H9 (cell line): ENCODE data around the gene LRIT1. TPM values are rescaled to one million over a fixed set of nuclear protein-coding genes. Genes with fewer than 3 reads are reported as not detected.

Source experiments
- DNase-seq: peaks from one replicate; pipeline ENCODE4 v3.0.0-alpha.2; 2017
- H2AFZ ChIP-seq: one replicate; pipeline ENCODE4 v1.6.1; 2013; ENCODE audit warnings: mild to moderate bottlenecking, low read length, control low read depth, moderate library complexity
- H2AK5ac ChIP-seq: 2 replicates; pipeline ENCODE4 v1.6.1; 2013; ENCODE audit warnings: low read length, control low read depth, mixed read lengths; ENCODE audit not compliant: insufficient read length
- H2BK120ac ChIP-seq: one replicate; pipeline ENCODE4 v1.6.1; 2013; ENCODE audit warnings: low read depth, mild to moderate bottlenecking, low read length, control low read depth, inconsistent platforms; ENCODE audit not compliant: poor library complexity, severe bottlenecking
- H2BK12ac ChIP-seq: 2 replicates; pipeline ENCODE4 v1.6.1; 2013; ENCODE audit warnings: low read length, control low read depth, mixed read lengths, low read depth; ENCODE audit not compliant: insufficient read length
- H2BK15ac ChIP-seq: 2 replicates; pipeline ENCODE4 v1.6.1; 2013; ENCODE audit warnings: low read depth, low read length, control low read depth
- H2BK20ac ChIP-seq: one replicate; pipeline ENCODE4 v1.6.1; 2013; ENCODE audit warnings: low read depth, mild to moderate bottlenecking, low read length, control low read depth, inconsistent platforms; ENCODE audit not compliant: poor library complexity, severe bottlenecking
- H2BK5ac ChIP-seq: 2 replicates; pipeline ENCODE4 v1.6.1; 2013; ENCODE audit warnings: low read length, control low read depth, mixed read lengths; ENCODE audit not compliant: insufficient read length
- H3K14ac ChIP-seq: 2 replicates; pipeline ENCODE4 v1.6.1; 2013; ENCODE audit warnings: low read length, control low read depth; ENCODE audit not compliant: insufficient read depth
- H3K18ac ChIP-seq: 2 replicates; pipeline ENCODE4 v1.6.1; 2013; ENCODE audit warnings: low read depth, mild to moderate bottlenecking, mixed read lengths, low read length, control low read depth; ENCODE audit not compliant: insufficient read length
- H3K23ac ChIP-seq: 2 replicates; pipeline ENCODE4 v1.6.1; 2013; ENCODE audit warnings: low read length, control low read depth, mixed read lengths, low read depth; ENCODE audit not compliant: insufficient read length
- H3K23me2 ChIP-seq: 2 replicates; pipeline ENCODE4 v1.6.1; 2013; ENCODE audit warnings: low read depth, mild to moderate bottlenecking, mixed read lengths, low read length, control low read depth; ENCODE audit not compliant: insufficient read length, poor library complexity, severe bottlenecking
- H3K27ac ChIP-seq: 2 replicates; pipeline ENCODE4 v1.5.1; 2013; ENCODE audit warnings: low read length, control low read depth, mixed read lengths, low read depth; ENCODE audit not compliant: insufficient read length
- H3K27me3 ChIP-seq: 2 replicates; pipeline ENCODE4 v1.6.1; 2013; ENCODE audit warnings: low read length, control low read depth, inconsistent platforms; ENCODE audit not compliant: insufficient read depth
- H3K4ac ChIP-seq: 2 replicates; pipeline ENCODE4 v1.6.1; 2013; ENCODE audit warnings: low read depth, mild to moderate bottlenecking, control low read depth, inconsistent platforms, low read length, moderate library complexity
- H3K4me1 ChIP-seq: 2 replicates; pipeline ENCODE4 v1.6.1; 2013; ENCODE audit warnings: low read length, control low read depth, inconsistent platforms; ENCODE audit not compliant: insufficient read depth
- H3K4me2 ChIP-seq: 2 replicates; pipeline ENCODE4 v1.6.1; 2013; ENCODE audit warnings: low read length, control low read depth, mixed read lengths; ENCODE audit not compliant: insufficient read length, insufficient read depth
- H3K56ac ChIP-seq: 2 replicates; pipeline ENCODE4 v1.6.1; 2013; ENCODE audit warnings: low read depth, mild to moderate bottlenecking, mixed read lengths, low read length, control low read depth; ENCODE audit not compliant: insufficient read length
- H3K79me1 ChIP-seq: 2 replicates; pipeline ENCODE4 v1.6.1; 2013; ENCODE audit warnings: low read depth, mild to moderate bottlenecking, moderate library complexity, low read length, control low read depth, inconsistent platforms; ENCODE audit not compliant: insufficient read depth, poor library complexity, severe bottlenecking
- H3K79me2 ChIP-seq: 2 replicates; pipeline ENCODE4 v1.6.1; 2013; ENCODE audit warnings: low read length, control low read depth, inconsistent platforms; ENCODE audit not compliant: insufficient read depth
- H3K9ac ChIP-seq: 2 replicates; pipeline ENCODE4 v1.6.1; 2013; ENCODE audit warnings: low read length, control low read depth, mixed read lengths; ENCODE audit not compliant: insufficient read length; ENCODE audit errors: extremely low read depth
- H3K9me3 ChIP-seq: one replicate; pipeline ENCODE4 v1.6.1; 2013; ENCODE audit warnings: low read depth, low read length, inconsistent platforms; ENCODE audit not compliant: control insufficient read depth
- H3T11ph ChIP-seq: one replicate; pipeline ENCODE4 v1.6.1; 2013; ENCODE audit warnings: mild to moderate bottlenecking, low read length, control low read depth, inconsistent platforms
- H4K20me1 ChIP-seq: one replicate; pipeline ENCODE4 v1.6.1; 2013; ENCODE audit not compliant: control insufficient read depth, insufficient read length, insufficient read depth
- H4K5ac ChIP-seq: 2 replicates; pipeline ENCODE4 v1.6.1; 2013; ENCODE audit warnings: low read depth, mild to moderate bottlenecking, mixed read lengths, low read length, control low read depth; ENCODE audit not compliant: insufficient read length
- H4K8ac ChIP-seq: replicated peaks from 2 replicates; pipeline ENCODE4 v1.6.1; 2013; ENCODE audit warnings: low read length, control low read depth, mixed read lengths, low read depth; ENCODE audit not compliant: insufficient read length
- H4K91ac ChIP-seq: 2 replicates; pipeline ENCODE4 v1.6.1; 2013; ENCODE audit warnings: low read depth, mild to moderate bottlenecking, moderate library complexity, mixed read lengths, low read length, control low read depth; ENCODE audit not compliant: insufficient read length
- H3K27ac Mint-ChIP-seq, 3 experiments: 2 replicates in 2 of 3; 3 replicates in 1 of 3; pipeline ENCODE4 v1.8.0; 2020 to 2021; ENCODE audit warnings: mixed read lengths in 3 of 3, mild to moderate bottlenecking in 1 of 3, moderate library complexity in 1 of 3
- H3K27me3 Mint-ChIP-seq: 2 replicates; pipeline ENCODE4 v1.8.0; 2021; ENCODE audit warnings: low read depth, mild to moderate bottlenecking, moderate library complexity, mixed read lengths
- H3K36me3 Mint-ChIP-seq, 3 experiments: 2 replicates in 2 of 3; 3 replicates in 1 of 3; pipeline ENCODE4 v1.8.0; 2020 to 2021; ENCODE audit warnings: low read depth in 3 of 3, mixed read lengths in 3 of 3; ENCODE audit not compliant: insufficient read depth in 1 of 3
- H3K4me1 Mint-ChIP-seq, 2 experiments: 2 replicates each; pipeline ENCODE4 v1.8.0; 2020; ENCODE audit warnings: mixed read lengths in 2 of 2
- H3K4me3 Mint-ChIP-seq, 2 experiments: 2 replicates in 1 of 2; 3 replicates in 1 of 2; pipeline ENCODE4 v1.8.0; 2020 to 2021; ENCODE audit warnings: mild to moderate bottlenecking in 2 of 2, mixed read lengths in 2 of 2, moderate library complexity in 1 of 2
- H3K9me3 Mint-ChIP-seq, 2 experiments: 2 replicates in 1 of 2; 3 replicates in 1 of 2; pipeline ENCODE4 v1.8.0; 2020; ENCODE audit warnings: mild to moderate bottlenecking in 2 of 2, mixed read lengths in 2 of 2, moderate library complexity in 1 of 2
- CTCF ChIP-seq: fragments of 200-600 bp; sonication (generic); conservative IDR thresholded peaks from 3 replicates; pipeline ENCODE4 v1.8.0; 2021; ENCODE audit warnings: antibody characterized with exemption, mild to moderate bottlenecking
- WGBS: extraction: QIAGEN DNeasy Blood & Tissue Kit; methylation state at CpG from one replicate; pipeline ENCODE4 v1.1.7; 2013; ENCODE audit warnings: missing lambda C conversion rate, low lambda C conversion rate, mixed read lengths; ENCODE audit not compliant: insufficient read length; ENCODE audit errors: extremely low coverage; 5-methylcytosine and 5-hydroxymethylcytosine counted together
- total RNA-seq: library from RNA; stranded (reverse); gene quantifications from 2 replicates; pipeline ENCODE4 v1.2.1, GENCODE V29; 2021

Gene LRIT1
- total RNA-seq, 1 experiment from 2014 or later, result not detected

- WGBS, result no CpG with 5 or more reads among the region's 11 CpGs
- Histone ChIP-seq H2BK20ac (no peak overlapping the region), H4K5ac (no peak overlapping the region), H2AK5ac (no peak overlapping the region), H3K79me1 (no peaks in the 10 kb centered on the region), H3K27ac (no peak overlapping the region), H2BK120ac (no peak overlapping the region), H2AFZ (no peak overlapping the region), H3K9ac (no peak overlapping the region), H3K27me3 (no peaks in the 10 kb centered on the region; the same call in 1 of the 2 replicates), H2BK15ac (no peak overlapping the region), H2BK12ac (no peak overlapping the region), H3K56ac (no peak overlapping the region), H3K4ac (no peak overlapping the region), H3K23me2 (no peaks in the 10 kb centered on the region), H2BK5ac (no peak overlapping the region), H3K23ac (no peak overlapping the region), H3K14ac (no peak overlapping the region; the same call in 1 of the 2 replicates), H4K91ac (no peak overlapping the region), H3K4me2 (no peak overlapping the region), H3T11ph (no peak overlapping the region), H3K4me1 (no peaks in the 10 kb centered on the region), H3K9me3 (no peaks in the 10 kb centered on the region), H3K79me2 (no peaks in the 10 kb centered on the region), H4K8ac (no peak overlapping the region), H3K18ac (no peak overlapping the region), H4K20me1 (no peaks in the 10 kb centered on the region)
- DNase-seq, result no peak
- Mint-ChIP-seq H3K27me3 (peaks cover 16% of the 10 kb centered on the region), H3K4me1 (peaks cover 2 to 4% of the 10 kb centered on the region in 2 experiments; a peak in 3 of 4 replicates), H3K27ac (no peak overlapping the region; a peak in 1 of 7 replicates), H3K9me3 (no peaks in the 10 kb centered on the region), H3K36me3 (peaks cover 0 to 2% (median 0%) of the 10 kb centered on the region in 3 experiments; a peak in 3 of 7 replicates), H3K4me3 (no peak overlapping the region)
- no peak for TF ChIP-seq CTCF
Observed at GRCh38 chr10:84200537-84201243, 40.7 kb downstream of the LRIT1 start.
